Stimulated activated naive CD4-positive, alpha-beta T cell (primary cell): ENCODE data around the gene KNL1.
A peak's percentile ranks its signal among the peaks of the same experiment; 100 is the strongest.
"Not testable (repeated sequence)": the region's sequence is repeated elsewhere in the genome, so short reads cannot be mapped to it uniquely, and the experiment has no call there.

Source experiments
- DNase-seq, 6 experiments: peaks; one replicate each; lab custom pipeline; 2025; lab: John Stamatoyannopoulos, UW

KNL1 gene, protein sequence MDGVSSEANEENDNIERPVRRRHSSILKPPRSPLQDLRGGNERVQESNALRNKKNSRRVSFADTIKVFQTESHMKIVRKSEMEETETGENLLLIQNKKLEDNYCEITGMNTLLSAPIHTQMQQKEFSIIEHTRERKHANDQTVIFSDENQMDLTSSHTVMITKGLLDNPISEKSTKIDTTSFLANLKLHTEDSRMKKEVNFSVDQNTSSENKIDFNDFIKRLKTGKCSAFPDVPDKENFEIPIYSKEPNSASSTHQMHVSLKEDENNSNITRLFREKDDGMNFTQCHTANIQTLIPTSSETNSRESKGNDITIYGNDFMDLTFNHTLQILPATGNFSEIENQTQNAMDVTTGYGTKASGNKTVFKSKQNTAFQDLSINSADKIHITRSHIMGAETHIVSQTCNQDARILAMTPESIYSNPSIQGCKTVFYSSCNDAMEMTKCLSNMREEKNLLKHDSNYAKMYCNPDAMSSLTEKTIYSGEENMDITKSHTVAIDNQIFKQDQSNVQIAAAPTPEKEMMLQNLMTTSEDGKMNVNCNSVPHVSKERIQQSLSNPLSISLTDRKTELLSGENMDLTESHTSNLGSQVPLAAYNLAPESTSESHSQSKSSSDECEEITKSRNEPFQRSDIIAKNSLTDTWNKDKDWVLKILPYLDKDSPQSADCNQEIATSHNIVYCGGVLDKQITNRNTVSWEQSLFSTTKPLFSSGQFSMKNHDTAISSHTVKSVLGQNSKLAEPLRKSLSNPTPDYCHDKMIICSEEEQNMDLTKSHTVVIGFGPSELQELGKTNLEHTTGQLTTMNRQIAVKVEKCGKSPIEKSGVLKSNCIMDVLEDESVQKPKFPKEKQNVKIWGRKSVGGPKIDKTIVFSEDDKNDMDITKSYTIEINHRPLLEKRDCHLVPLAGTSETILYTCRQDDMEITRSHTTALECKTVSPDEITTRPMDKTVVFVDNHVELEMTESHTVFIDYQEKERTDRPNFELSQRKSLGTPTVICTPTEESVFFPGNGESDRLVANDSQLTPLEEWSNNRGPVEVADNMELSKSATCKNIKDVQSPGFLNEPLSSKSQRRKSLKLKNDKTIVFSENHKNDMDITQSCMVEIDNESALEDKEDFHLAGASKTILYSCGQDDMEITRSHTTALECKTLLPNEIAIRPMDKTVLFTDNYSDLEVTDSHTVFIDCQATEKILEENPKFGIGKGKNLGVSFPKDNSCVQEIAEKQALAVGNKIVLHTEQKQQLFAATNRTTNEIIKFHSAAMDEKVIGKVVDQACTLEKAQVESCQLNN (N-terminal part only)

DNA sequence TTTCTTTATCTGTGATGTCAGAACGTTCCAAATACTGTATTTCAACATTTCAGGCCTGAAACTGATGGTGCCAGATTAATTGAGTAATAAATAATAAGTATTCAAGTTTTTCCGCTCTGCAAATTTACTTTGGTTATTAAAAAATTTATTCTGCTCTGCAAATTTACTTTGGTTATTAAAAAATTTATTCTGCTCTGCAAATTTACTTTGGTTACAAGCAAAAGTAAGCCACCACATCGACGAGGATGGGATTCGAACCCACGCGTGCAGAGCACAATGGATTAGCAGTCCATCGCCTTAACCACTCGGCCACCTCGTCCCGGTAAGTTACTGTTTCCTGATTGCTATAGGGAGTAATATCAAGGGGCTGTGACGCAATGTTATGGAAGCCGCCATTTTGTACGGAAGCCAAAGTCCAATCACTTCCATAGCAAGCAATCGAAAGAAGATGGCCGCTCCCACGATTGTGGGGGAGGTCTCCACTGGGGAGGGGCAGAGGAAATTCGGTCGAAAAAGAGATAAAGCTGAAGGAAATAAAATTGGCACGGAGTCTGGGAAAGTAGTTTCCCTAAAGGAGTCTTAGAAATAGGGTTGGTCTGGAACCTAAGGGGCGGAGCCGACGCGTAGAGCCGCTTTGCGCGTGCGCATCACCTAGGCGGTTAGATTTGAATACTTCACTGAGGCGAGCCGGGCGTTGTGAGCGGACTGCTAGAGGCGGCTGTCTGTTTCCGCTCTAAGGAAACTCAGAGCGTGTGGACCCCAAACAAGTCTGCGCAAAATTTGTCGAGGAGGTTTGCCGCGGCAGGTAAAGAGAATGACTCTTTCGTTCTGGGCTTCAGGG, at the start of gene KNL1:
Gene KNL1 (plus strand): TSS at position 662 of the 841 bp plus-strand sequence. CDS start 8,683 bp downstream, outside the sequence.
- peak; percentile 78 to 99 (median 88) for DNase-seq

DNA sequence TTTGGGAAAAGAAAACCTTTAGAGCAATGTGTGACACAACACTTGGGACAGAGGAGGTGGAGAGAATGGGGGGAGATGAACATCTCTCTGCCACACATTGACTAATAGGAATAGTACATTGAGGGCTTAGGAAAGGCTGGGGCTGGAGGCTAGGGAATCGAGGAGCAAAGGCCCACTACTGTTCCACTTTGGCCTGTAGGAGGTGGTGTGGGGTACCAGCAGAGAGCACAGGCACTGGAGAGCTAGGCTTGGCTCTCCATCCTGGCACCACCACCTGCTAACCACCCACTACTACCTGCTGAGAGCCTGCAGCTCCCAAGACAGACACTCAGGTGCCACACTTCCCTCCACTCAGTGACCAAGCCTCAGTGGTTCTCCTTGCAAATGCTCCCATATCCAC, 48.6 kb upstream of the KNL1 start:
- no peak for DNase-seq

DNA sequence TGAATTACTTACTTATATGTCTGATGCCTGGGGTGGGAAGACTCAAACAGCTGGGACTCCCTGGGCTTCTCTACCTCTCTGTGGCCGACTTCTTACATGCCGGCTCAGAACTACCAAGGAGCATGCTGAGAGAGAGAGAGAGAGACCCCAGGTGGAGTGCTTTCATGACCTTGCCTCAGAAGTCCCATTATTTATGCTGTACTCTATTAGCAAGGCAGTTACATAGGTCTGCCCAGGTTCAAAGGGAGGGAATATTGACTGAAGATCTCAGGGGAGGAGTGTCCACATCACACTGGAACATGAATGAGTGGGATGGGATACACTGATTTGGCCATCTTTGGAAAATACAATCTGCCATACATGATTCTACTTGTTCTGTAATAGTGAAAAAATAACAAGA, 45.4 kb upstream of the KNL1 start:
- no peak for DNase-seq

DNA sequence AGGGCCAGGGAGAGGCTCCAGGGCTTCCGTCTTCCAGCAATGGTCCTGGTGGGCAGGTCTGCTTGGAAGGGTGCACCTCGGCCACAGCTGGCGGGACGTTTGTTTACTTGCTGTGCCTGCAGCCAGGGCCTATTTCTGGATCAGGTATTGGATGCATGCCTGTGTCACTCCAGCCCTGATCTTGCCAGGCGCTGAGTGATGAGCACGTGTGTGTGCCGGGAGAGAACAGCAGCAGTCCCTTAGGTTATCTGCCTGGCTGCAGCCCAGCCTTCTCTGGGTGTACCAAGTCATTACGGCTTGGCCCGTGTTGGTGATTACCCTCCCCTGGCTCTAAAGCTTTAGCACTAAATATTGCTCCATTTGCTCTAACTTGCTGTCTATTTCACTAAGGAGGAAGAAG, 44.2 kb upstream of the KNL1 start:
- no peak for DNase-seq

DNA sequence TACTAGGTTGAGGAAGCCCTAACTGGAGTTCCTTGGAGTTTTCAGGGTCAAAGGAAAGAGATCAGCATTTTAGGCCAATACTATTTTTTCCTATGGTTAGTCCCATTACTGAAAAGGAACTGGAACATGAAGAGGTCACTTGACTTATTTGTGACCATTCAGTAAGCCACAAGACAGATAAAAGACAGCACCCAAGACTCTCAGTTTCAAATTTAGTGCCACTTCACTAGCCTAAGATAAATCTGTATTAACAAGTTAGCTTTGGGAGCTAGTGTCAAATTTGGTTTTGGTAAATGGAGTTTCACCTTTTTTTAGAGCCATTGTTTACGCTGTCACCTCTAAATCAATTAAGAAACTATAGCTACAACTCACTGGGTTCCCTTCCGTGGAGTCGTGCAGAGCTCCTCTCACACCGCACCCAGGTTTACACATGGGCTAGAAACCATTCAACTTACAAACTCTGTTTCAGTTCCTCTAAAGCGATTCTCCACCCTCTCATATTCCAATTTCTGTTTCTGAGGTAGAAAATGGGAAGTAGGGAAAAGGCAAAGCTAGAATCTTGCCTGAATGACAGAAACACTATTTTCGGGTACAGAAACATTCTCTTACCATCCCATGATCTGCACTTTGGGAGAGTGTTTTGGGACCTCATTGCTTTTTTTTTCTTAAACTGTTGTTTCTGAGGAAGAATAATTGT, 43.6 kb upstream of the KNL1 start:
- DNase-seq = no peak

DNA sequence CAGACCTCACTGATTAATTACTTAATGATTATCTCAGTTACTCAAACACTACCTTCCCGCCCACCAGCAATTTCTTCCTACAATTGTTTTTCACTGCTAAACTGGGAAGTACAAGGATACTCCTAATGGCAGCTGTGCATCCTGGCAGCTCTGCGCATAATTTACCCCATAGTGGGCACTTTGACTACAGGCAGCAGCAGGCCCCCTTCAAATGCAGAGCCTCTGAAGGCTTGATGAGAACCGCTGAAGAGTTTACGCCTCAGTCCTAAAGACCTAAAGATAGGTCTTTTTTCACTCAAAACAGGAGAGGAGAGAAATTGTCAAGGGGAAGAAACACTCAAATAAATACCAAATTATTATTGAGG, 39.9 kb upstream of the KNL1 start:
- DNase-seq = no peak

DNA sequence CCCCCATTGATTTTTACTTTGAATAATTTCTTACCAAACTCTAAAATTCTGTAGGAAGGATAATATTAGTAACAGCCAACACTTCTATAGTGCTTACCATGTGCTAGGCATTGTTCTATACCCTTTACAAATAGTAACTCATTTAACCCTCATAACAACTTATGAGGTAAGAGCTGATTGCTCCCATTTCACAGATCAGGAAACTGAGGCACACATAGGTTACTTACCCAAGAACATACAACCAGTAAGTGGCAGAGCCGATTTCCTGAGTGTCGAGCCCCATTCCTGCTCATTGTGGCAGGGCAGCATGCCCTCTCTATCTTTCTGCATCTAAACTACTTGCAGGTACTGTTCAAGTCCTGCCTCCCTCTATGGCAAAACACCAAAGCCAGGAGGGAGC, 38.2 kb upstream of the KNL1 start:
- DNase-seq = no peak

DNA sequence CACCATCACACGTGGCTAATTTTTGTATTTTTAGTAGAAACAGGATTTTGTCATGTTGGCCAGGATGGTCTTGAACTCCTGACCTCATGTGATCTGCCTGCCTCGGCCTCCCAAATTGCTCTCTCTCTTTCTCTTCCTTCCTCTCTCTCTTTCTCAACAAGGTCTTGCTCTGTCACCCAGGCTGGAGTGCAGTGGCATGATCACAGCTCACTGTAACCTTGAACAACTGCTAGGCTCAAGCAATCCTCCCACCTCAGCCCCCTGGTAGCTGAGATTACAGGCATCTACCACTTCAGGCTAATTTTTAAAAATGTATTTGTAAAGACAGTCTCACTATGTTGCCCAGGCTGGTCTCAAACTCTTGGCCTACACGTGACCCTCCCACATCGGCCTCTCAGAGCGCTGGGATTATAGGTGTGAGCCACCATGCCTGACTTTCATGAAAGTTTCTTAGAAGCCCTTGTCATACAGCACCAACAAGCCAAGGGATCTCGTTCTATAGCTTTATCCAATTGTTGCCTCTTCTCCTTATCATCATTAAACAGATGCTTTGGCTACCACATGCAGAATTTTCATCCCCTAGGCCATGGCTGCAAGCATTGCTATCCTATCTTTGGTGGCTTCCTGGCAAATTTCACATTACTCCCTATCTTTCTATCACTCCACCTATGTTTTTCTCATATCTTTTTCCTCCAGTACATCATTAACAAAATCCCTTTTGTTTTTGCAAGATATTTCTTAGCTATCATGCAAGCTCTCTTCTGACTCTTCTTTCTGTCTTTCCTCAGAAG, 34.9 kb upstream of the KNL1 start:
- no peak for DNase-seq

DNA sequence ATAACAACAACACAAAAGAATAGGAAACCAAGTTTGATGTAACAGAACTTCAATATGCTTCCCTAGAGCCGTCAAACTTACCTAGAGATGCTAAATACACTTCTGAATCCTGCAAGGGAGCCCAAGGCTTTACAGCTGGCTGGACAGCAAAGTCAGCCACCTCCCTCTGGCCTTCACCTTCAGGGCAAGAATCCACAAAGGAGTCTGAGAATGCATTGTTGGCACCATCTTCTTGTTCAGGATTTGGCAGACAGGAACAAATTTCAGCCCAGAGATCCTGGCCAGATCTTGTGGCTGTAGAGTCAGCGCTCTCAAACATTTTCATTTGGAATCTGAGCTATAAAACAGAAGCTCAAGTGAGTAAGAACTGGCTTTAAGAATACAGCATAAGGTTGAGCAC, 31.4 kb upstream of the KNL1 start:
- DNase-seq = no peak

DNA sequence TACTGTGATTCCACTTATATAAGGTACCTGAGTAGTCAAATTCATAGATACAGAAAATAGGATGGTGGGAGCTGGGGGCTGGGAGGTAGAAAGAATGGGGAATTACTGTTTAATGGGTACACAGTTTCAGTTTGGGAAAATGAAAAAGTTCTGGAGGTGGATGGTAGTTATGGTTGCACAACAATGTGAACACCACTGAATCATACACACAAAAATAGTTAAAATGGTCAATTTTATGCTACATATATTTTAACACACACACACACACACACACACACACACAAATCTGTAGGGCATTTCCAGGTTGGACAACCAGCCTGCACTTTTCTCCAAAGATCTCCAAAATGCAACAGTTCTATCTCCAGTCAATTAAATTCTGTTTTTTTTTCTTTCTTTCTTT, 30.6 kb upstream of the KNL1 start:
- no peak for DNase-seq

DNA sequence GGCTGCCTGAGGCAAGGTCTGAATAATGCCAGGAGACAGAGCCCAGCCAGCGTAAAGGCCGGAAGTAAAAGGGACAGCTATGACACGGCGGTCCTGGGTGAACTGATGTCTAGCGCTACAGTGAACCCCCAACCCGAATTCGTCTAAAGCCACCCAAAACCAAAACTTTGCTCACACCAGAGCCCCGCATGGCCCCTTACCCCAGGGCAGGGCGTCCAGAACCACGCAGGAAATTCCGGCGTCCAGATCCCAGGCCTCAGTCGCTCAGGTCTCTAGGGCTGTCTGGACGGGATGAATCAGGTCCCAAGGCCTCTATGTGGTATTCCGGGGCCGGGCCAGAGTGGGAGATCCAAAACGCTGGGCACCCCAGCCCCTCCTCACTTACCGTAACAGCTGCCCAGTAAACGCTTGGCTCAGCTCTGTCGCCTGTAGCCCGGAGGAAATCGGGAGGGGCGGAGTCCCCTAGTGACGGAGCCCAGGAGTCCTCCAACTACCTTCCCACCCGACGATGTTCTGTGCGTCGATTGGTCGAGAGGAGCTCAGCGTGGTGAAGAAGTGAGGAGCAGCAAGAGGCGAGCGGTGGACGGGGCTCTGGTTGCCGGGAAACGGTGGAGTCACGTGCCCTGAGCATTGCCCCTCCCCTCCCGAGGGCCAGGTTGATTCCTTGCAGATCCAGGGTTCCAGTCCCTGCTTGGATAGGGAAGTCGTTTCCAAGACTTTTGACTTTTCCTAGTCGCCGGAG, 29.3 kb upstream of the KNL1 start, which contains the start of gene CCDC32:
Gene CCDC32 (minus strand): TSS at position 452 of the 742 bp plus-strand sequence. CDS start 2,027 bp downstream, outside the sequence.
- peak; percentile 86 to 96 (median 92) for DNase-seq

DNA sequence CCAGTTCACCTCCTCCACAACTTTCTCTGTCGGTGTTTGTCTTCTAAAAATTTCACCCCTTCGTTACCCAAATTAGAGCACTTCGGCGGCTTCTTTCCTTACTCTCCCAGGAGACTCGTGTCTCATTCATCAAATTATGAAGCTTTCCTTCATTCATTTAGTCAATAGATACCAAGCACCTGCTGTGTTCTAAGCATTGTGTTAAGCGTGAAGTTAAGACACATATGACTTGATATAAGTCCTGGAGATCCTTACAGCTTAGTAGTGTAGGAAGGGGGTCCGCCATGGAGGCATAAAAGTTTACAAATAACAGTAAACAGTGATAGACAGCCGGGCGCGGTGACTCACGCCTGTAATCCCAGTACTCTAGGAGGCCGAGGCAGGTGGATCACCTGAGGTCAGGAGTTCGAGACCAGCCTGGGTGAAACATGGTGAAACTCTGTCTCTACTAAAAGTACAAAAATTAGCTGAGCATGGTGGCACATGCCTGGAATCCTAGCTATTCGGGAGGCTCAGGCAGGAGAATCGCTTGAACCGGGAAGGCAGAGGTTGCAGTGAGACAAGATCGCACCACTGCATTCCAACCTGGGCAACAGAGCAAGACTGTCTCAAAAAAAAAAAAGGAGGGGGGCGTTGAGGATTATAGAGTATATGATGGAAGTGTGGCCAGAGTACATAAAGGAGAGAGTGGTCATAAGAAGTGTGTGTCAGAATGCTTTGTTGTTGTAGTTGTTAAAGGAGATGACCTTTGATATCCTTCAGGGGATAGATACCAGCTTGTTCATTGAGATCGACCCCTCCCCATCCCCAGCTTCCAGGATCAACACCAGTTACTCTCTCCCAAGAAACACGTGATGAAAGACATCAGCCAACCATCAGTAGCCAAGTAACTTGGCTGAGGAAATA, 28.5 kb upstream of the KNL1 start:
- DNase-seq = no peak

DNA sequence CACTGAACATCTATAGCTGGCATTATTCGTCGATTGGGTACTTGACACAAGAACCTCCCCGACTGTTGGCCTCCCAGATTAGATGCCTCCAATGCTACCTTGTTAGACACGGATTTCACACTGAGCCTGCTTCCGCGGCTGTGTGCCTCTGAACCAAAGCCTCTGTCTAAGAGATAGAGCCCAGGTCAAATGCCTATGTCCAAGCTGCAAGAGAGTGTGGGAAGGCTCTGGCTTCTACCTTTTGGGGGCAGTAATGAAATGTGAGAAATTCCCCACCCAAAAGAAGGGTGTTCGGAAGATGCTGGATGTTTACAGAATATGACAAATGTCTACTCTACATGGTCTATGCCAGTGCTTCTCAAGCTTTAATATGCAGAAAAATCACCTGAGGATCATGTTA, 26.9 kb upstream of the KNL1 start:
- no peak for DNase-seq

DNA sequence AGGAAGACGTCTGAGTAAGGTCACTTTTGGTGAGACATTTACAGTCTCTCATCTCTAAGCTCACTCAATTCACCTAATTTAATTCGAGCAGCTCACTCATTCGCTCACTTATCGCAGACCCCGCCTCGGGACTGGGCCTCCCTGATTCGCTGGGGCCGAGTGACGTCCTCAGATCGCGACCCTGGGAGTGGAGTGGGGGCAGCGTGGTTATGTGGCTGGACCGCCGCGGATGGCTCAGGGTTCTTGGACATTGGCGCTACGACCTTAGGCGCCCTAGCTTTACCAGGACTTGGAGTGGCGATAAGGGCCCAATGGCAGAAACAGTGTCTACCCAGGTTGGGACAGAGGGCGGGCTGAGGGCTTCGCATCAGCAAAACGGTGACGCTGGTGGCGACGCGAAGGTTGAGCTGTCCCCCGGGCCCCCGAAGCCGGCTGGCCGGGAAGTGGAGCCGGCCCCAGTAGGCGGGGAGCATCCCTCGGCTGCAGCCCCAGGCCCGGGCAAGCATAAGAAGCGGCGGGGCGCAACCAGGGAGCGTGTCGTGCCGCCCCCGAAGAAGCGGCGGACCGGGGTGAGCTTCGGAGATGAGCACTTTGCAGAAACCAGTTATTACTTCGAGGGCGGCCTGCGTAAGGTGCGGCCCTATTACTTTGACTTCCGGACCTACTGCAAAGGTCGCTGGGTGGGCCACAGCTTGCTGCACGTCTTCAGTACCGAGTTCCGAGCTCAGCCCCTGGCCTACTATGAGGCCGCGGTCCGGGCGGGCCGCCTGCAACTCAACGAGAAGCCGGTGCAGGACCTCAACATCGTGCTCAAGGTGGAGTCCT, 24.7 kb upstream of the KNL1 start, which contains the start of gene RPUSD2:
Gene RPUSD2 (plus strand): TSS at position 171 of the 825 bp plus-strand sequence. CDS start 39 bp downstream, at position 210.
- DNase-seq = peak; percentile 82 to 92 (median 90)

DNA sequence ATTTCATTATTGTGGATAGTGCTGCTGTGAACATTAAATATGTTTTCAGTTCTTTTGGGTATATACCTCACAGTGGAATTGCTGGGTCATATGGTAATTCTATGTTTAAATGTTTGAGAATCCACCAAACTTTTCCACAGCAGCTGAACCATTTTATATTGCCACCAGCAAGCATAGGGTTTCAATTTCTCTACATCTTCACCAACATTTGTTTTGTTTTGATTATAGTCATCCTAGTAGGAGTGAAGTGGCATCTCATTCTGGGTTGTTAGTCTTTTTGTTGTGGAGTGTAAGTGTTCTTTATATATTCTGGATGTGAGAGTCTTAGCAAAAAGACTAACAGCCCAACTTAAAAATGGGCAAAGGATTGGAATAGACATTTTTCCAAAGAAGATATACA, 18.9 kb upstream of the KNL1 start:
- DNase-seq = no peak

DNA sequence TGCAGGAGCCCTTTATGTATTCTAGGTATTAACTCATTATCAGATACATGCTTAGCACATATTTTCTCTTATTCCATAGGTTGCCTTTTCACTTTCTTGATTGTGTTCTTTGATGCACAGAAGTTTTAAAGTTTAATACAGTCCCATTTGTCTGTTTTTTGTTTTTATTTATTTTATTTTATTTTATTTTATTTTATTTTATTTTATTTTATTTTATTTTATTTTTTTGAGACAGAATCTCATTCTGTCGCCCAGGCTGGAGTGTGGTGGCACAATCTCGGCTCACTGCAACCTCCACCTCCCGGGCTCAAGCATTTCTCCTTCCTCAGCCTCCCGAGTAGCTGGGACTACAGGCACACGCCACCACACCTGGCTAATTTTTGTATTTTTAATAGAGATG, 17.1 kb upstream of the KNL1 start:
- DNase-seq = not testable (repeated sequence)

DNA sequence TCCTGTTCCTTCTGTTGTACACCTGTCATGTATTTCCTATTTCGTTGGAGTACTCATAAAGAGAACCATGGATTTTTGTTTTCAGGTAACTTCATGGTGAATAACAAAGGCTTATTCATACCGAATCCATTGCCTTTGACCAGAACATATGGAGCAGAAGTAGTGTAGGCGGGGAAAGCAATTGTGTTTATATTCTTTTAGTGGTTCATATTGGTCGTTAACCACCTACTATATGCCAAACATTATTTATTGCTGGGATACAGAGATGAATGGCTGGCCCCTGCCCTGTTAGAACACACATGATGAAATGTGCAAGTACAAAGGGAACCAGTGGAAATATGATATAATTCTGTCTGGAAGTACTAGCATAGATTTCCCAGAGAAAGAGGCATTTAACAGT, 15.2 kb upstream of the KNL1 start:
- DNase-seq = no peak
